Germinal center (tissue), 1 donor: ENCODE measurements around the gene CYBB.

Experiments
- DNase-seq: peaks from one replicate; pipeline ENCODE4 v3.0.0; 2012; ENCODE audit warnings: mixed read lengths, low spot score

CYBB gene

GRCh38 chrX:37786624-37787422 lies 7.0 kb downstream of the CYBB start:
- DNase-seq: peak; percentile 56

- peak; percentile 8 for DNase-seq
These were observed 7.6 kb downstream of the CYBB start for GRCh38 chrX:37787423-37787869.

GRCh38 chrX:37796310-37796709 lies 16.5 kb downstream of the CYBB start:
- DNase-seq: no peak

- DNase-seq: no peak
These were observed 16.9 kb downstream of the CYBB start for GRCh38 chrX:37796805-37797204.

GRCh38 chrX:37799936-37800335 lies 20.1 kb downstream of the CYBB start:
- no peak for DNase-seq

- DNase-seq: no peak
These were observed 20.9 kb downstream of the CYBB start for GRCh38 chrX:37800717-37801116.

- DNase-seq: no peak
These were observed 22.2 kb downstream of the CYBB start for GRCh38 chrX:37802028-37802427.

- no peak for DNase-seq
These were observed 23.2 kb downstream of the CYBB start for GRCh38 chrX:37803057-37803456.

- DNase-seq: no peak
These were observed 30.1 kb downstream of the CYBB start for GRCh38 chrX:37809970-37810369.

GRCh38 chrX:37812110-37812509 lies 32.3 kb downstream of the CYBB start:
- no peak for DNase-seq

- no peak for DNase-seq
These were observed 33.7 kb downstream of the CYBB start for GRCh38 chrX:37813570-37813969.

GRCh38 chrX:37815366-37815765 lies 35.5 kb downstream of the CYBB start:
- DNase-seq: no peak

- no peak for DNase-seq
These were observed 36.9 kb downstream of the CYBB start for GRCh38 chrX:37816766-37817165.

GRCh38 chrX:37817176-37817575 lies 37.3 kb downstream of the CYBB start:
- DNase-seq: no peak

- peak; percentile 10 for DNase-seq
These were observed 37.7 kb downstream of the CYBB start for GRCh38 chrX:37817579-37817978.

GRCh38 chrX:37818031-37818430 lies 38.2 kb downstream of the CYBB start:
- DNase-seq: peak; percentile 49

GRCh38 chrX:37820646-37821045 lies 40.8 kb downstream of the CYBB start:
- no peak for DNase-seq

GRCh38 chrX:37824491-37825214 lies 44.8 kb downstream of the CYBB start:
- no peak for DNase-seq

GRCh38 chrX:37825215-37825842 lies 45.5 kb downstream of the CYBB start:
- peak; percentile 14 for DNase-seq

- no peak for DNase-seq
These were observed 49.9 kb downstream of the CYBB start for GRCh38 chrX:37829721-37830120.

GRCh38 chrX:37830371-37830770 lies 50.5 kb downstream of the CYBB start:
- DNase-seq: no peak

GRCh38 chrX:37834937-37835336 lies 55.1 kb downstream of the CYBB start:
- DNase-seq: no peak

GRCh38 chrX:37840931-37841330 lies 61.1 kb downstream of the CYBB start:
- no peak for DNase-seq
